ENCODE results near the gene GDPD3. TPM values are rescaled to one million over a fixed set of nuclear protein-coding genes. Genes with fewer than 3 reads are reported as not detected.

The GDPD3 gene
- total RNA-seq, 1 donor from 2014 or later = 2.2 TPM

DNA sequence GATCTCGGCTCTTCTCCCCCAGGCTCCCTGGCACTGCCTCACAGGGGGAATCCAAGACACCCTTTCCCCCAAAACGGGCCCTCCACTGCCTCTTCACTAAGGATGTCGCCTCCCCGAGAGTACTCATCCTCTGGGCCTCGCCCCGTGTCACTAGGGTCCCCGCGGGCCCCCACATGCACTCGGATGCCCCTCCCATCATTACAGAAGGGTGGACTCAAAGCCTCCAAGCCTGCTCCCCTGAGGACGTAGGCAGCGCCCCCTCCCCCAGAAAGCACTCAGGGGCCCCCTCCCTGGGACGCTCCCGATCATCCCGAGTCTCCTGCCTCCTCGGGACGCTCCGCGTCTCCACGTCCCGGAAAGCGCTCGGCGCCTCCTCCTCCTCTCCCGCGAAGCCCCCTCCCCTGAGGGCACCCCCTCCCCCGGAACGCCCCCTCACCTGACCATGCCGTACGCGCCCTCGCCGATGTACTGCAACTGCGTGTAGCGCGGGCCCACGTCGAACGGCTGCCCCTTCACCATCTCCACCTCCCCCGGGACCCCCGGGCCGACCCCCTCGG is 9.3 kb upstream of the GDPD3 start:
- Mint-ChIP-seq H3K27ac (ENCODE audit: unreplicated experiment) (peak overlapping the region; percentile 57), H3K4me3 (ENCODE audit: unreplicated experiment) (peak overlapping the region; percentile 87), H3K27me3 (ENCODE audit: low read depth) (no peaks in the 10 kb centered on the region), H3K36me3 (ENCODE audit: low read depth) (peaks cover 7% of the 10 kb centered on the region), H3K4me1 (ENCODE audit: low read depth) (peaks cover 24% of the 10 kb centered on the region), H3K9me3 (ENCODE audit: low read depth) (no peaks in the 10 kb centered on the region)
- TF ChIP-seq, protein P1, sequence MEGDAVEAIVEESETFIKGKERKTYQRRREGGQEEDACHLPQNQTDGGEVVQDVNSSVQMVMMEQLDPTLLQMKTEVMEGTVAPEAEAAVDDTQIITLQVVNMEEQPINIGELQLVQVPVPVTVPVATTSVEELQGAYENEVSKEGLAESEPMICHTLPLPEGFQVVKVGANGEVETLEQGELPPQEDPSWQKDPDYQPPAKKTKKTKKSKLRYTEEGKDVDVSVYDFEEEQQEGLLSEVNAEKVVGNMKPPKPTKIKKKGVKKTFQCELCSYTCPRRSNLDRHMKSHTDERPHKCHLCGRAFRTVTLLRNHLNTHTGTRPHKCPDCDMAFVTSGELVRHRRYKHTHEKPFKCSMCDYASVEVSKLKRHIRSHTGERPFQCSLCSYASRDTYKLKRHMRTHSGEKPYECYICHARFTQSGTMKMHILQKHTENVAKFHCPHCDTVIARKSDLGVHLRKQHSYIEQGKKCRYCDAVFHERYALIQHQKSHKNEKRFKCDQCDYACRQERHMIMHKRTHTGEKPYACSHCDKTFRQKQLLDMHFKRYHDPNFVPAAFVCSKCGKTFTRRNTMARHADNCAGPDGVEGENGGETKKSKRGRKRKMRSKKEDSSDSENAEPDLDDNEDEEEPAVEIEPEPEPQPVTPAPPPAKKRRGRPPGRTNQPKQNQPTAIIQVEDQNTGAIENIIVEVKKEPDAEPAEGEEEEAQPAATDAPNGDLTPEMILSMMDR (IDR thresholded peaks at IDR 0.05) = no peak
- no peak for DNase-seq (ENCODE audit: low spot score)

DNA sequence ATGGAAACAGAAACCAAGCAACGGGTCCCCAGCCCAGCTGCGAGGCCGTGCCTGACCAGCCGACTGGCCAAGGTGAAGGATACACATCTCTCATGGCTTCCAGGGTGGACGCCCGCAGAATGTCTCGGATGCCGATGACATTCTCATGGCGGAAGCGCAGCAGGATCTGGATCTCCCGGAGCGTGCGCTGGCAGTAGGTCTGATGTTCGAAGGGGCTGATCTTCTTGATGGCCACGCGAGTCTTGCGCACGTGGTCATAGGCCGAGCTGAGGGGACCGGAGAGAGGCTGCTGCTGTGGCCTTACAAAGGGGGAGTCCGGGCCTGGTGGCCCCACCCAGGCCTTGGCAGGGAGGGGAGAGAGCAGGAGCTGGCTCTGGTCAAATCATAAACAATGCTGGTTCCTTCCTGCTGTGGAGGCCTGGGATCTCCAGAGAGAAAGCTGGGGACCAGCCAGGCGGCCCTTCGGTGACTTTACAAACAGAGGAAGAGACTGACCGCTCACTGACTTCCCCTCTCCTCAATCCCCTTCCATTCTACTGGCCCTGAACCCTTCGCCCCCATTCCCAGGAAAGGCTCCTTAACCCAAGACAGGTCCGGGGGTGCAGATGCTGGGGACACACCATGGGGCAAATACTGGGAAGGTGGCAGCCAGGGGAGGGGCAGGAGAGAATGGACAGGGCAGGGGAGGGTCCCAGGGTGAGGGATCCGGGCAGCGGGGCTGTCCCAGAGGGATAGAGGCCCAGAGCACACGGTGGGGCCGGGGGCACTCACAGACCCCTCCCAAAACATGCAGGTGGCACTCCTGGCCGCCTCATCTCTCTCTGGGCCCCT is 8.6 kb upstream of the GDPD3 start:
- H3K27me3 Mint-ChIP-seq (ENCODE audit: low read depth) = no peaks in the 10 kb centered on the region
- H3K27ac Mint-ChIP-seq (ENCODE audit: unreplicated experiment) = peak overlapping the region; percentile 81
- peaks cover 7% of the 10 kb centered on the region for H3K36me3 Mint-ChIP-seq (ENCODE audit: low read depth)
- H3K9me3 Mint-ChIP-seq (ENCODE audit: low read depth) = no peaks in the 10 kb centered on the region
- no peak for DNase-seq (ENCODE audit: low spot score)
- peaks cover 24% of the 10 kb centered on the region for H3K4me1 Mint-ChIP-seq (ENCODE audit: low read depth)
- TF ChIP-seq, protein P1 (IDR thresholded peaks at IDR 0.05) = no peak
- peak overlapping the region; percentile 87 for H3K4me3 Mint-ChIP-seq (ENCODE audit: unreplicated experiment)

DNA sequence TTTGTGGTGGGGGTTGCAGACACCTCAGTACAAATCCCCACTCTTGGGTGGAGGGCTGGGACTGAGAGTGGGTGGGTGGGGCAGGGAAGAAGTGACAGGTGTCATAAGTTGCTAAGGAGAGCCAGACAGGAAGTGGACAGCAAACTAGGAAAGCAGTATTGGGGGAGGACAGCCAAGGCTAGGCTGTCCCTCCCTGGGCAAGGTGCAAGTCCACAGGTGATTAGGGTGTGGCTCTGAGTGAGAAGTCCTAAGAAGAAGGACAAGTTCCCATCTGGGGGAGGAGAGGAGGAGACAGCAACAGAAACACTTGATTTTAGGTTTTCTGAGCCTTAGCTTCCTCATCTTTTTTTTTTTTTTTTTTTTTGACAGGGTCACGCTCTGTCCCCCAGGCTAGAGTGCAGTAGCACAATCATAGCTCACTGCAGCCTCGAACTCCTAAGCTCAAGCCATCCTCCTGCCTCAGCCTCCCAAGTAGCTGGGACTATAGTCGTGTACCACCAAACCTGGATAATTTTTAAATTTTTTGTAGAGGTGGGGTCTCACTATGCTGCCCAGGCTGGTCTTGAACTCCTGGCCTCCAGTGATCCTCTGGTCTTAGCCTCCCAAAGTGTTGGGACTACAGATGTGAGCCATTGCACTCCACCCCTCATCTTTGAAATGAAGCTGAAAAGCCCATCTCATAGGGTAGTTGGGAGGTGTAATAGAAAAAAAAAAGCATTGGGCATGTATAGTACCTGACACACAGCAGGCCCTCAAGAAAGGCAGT is 7.2 kb upstream of the GDPD3 start:
- Mint-ChIP-seq H3K27ac (ENCODE audit: unreplicated experiment) (no peak overlapping the region), H3K9me3 (ENCODE audit: low read depth) (no peaks in the 10 kb centered on the region), H3K27me3 (ENCODE audit: low read depth) (no peaks in the 10 kb centered on the region), H3K4me1 (ENCODE audit: low read depth) (peaks cover 24% of the 10 kb centered on the region), H3K36me3 (ENCODE audit: low read depth) (peaks cover 7% of the 10 kb centered on the region), H3K4me3 (ENCODE audit: unreplicated experiment) (no peak overlapping the region)
- no peak for DNase-seq (ENCODE audit: low spot score)
- TF ChIP-seq, protein P1 (IDR thresholded peaks at IDR 0.05) = no peak

DNA sequence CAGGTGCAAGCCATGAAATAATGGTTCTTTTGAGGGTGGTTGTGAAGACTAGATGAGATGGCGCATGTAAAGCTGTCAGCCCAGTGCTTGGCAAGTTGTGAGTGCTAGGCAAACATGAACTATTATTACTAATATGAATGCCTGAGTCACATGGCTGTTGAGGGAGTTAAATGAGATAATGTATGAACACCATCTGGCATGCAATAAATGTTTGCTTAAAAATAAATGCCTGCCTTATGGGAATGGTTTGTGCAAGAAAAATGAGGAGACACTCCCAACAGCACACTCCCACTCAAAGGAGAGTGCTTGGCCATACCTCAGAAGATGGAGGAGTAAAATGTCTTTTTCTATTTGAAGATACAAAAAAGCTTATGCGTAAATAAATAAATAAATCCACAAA is 6.1 kb upstream of the GDPD3 start:
- TF ChIP-seq, protein P1 (IDR thresholded peaks at IDR 0.05) = no peak
- Mint-ChIP-seq H3K4me1 (ENCODE audit: low read depth) (peaks cover 21% of the 10 kb centered on the region), H3K27me3 (ENCODE audit: low read depth) (no peaks in the 10 kb centered on the region), H3K36me3 (ENCODE audit: low read depth) (peaks cover 7% of the 10 kb centered on the region), H3K4me3 (ENCODE audit: unreplicated experiment) (no peak overlapping the region), H3K27ac (ENCODE audit: unreplicated experiment) (no peak overlapping the region), H3K9me3 (ENCODE audit: low read depth) (no peaks in the 10 kb centered on the region)
- no peak for DNase-seq (ENCODE audit: low spot score)

DNA sequence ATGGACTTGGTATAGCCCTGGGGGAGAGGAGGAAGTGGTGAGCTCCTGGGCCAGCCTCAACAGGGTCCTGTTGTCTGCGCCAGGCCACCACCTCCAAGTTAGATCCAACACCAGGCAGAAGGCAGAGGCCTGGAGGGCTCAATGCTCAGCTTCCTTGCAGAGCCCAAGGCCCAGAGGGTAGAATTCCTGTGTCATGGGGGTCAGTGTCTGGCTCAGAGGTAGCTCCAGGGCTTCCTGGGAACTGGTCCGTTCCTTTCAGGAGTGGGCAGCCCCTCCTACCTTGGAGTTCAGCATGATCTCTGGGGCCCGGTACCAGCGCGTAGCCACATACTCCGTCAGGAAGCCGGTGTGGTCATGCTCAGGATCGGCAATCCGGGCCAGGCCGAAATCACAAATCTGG is 4.4 kb upstream of the GDPD3 start:
- H3K36me3 Mint-ChIP-seq (ENCODE audit: low read depth) = peaks cover 7% of the 10 kb centered on the region
- no peak overlapping the region for H3K4me3 Mint-ChIP-seq (ENCODE audit: unreplicated experiment)
- no peaks in the 10 kb centered on the region for H3K9me3 Mint-ChIP-seq (ENCODE audit: low read depth)
- no peaks in the 10 kb centered on the region for H3K27me3 Mint-ChIP-seq (ENCODE audit: low read depth)
- TF ChIP-seq, protein P1 (IDR thresholded peaks at IDR 0.05) = no peak
- DNase-seq (ENCODE audit: low spot score) = no peak
- no peak overlapping the region for H3K27ac Mint-ChIP-seq (ENCODE audit: unreplicated experiment)
- H3K4me1 Mint-ChIP-seq (ENCODE audit: low read depth) = peaks cover 16% of the 10 kb centered on the region
